Endothelial cell (in vitro differentiated cells): ENCODE data around the gene ARMH4. TPM values are rescaled to one million over a fixed set of nuclear protein-coding genes. Genes with fewer than 3 reads are reported as not detected.

Experiments
- DNase-seq: peaks from one replicate; pipeline ENCODE4 v3.0.0; 2021; ENCODE audit warnings: low spot score
- H3K27ac Mint-ChIP-seq: one replicate; pipeline ENCODE4 v1.8.0; 2021; ENCODE audit warnings: mixed read lengths, inconsistent platforms; ENCODE audit not compliant: unreplicated experiment
- H3K27me3 Mint-ChIP-seq: one replicate; pipeline ENCODE4 v1.8.0; 2021; ENCODE audit warnings: mild to moderate bottlenecking, moderate library complexity, mixed read lengths, inconsistent platforms; ENCODE audit not compliant: unreplicated experiment
- H3K36me3 Mint-ChIP-seq: one replicate; pipeline ENCODE4 v1.8.0; 2021; ENCODE audit warnings: mild to moderate bottlenecking, low read depth, mixed read lengths, inconsistent platforms; ENCODE audit not compliant: unreplicated experiment
- H3K4me1 Mint-ChIP-seq: one replicate; pipeline ENCODE4 v1.8.0; 2021; ENCODE audit warnings: mild to moderate bottlenecking, mixed read lengths, inconsistent platforms; ENCODE audit not compliant: unreplicated experiment
- H3K4me3 Mint-ChIP-seq: one replicate; pipeline ENCODE4 v1.8.0; 2021; ENCODE audit warnings: mild to moderate bottlenecking, mixed read lengths, inconsistent platforms; ENCODE audit not compliant: unreplicated experiment
- H3K9me3 Mint-ChIP-seq: one replicate; pipeline ENCODE4 v1.8.0; 2021; ENCODE audit warnings: mixed read lengths, inconsistent platforms; ENCODE audit not compliant: unreplicated experiment
- CTCF ChIP-seq: fragments of 200-600 bp; sonication (generic); IDR thresholded peaks from one replicate; pipeline ENCODE4 v1.5.0; 2021; ENCODE audit warnings: antibody characterized with exemption; ENCODE audit not compliant: unreplicated experiment
- total RNA-seq: library from RNA; stranded (reverse); fragmentation: NEBNext Ultra II Directional; extraction: Animal tissue kit (Norgen Biotek cat#: 25700); gene quantifications from one replicate; pipeline ENCODE4 v1.2.1, GENCODE V29; 2021; ENCODE audit not compliant: unreplicated experiment

The ARMH4 gene
- total RNA-seq, 1 donor from 2014 or later: 10.5 TPM

GRCh38 chr14:58026967-58027366 is 125.0 kb downstream of the ARMH4 start:
- Mint-ChIP-seq H3K4me3 (no peak overlapping the region), H3K9me3 (no peaks in the 10 kb centered on the region)

GRCh38 chr14:58026219-58026618 is 125.8 kb downstream of the ARMH4 start:
- H3K27ac Mint-ChIP-seq: no peak overlapping the region
- TF ChIP-seq CTCF: no peak
- H3K9me3 Mint-ChIP-seq: no peaks in the 10 kb centered on the region
- peaks cover 1% of the 10 kb centered on the region for H3K27me3 Mint-ChIP-seq
- no peaks in the 10 kb centered on the region for H3K36me3 Mint-ChIP-seq
- H3K4me1 Mint-ChIP-seq: no peaks in the 10 kb centered on the region
- DNase-seq: no peak
- no peak overlapping the region for H3K4me3 Mint-ChIP-seq

More at GRCh38 chr14:58026967-58027366, 125.0 kb downstream of the ARMH4 start:
- peaks cover 1% of the 10 kb centered on the region for H3K27me3 Mint-ChIP-seq
- no peak for TF ChIP-seq CTCF
- no peaks in the 10 kb centered on the region for H3K4me1 Mint-ChIP-seq
- DNase-seq: no peak
- H3K27ac Mint-ChIP-seq: no peak overlapping the region
- H3K36me3 Mint-ChIP-seq: no peaks in the 10 kb centered on the region

GRCh38 chr14:58014778-58015177 is 137.2 kb downstream of the ARMH4 start:
- no peak for TF ChIP-seq CTCF
- no peaks in the 10 kb centered on the region for H3K9me3 Mint-ChIP-seq
- no peak overlapping the region for H3K27ac Mint-ChIP-seq
- no peaks in the 10 kb centered on the region for H3K36me3 Mint-ChIP-seq
- DNase-seq: no peak
- no peaks in the 10 kb centered on the region for H3K27me3 Mint-ChIP-seq
- no peaks in the 10 kb centered on the region for H3K4me1 Mint-ChIP-seq
- no peak overlapping the region for H3K4me3 Mint-ChIP-seq

GRCh38 chr14:58002618-58003017 is 149.4 kb downstream of the ARMH4 start:
- TF ChIP-seq CTCF: no peak
- peaks cover 13% of the 10 kb centered on the region for H3K4me1 Mint-ChIP-seq
- DNase-seq: no peak
- no peaks in the 10 kb centered on the region for H3K36me3 Mint-ChIP-seq
- no peaks in the 10 kb centered on the region for H3K9me3 Mint-ChIP-seq
- peaks cover 2% of the 10 kb centered on the region for H3K27me3 Mint-ChIP-seq
- H3K27ac Mint-ChIP-seq: no peak overlapping the region
- H3K4me3 Mint-ChIP-seq: no peak overlapping the region

GRCh38 chr14:57999979-58000378 is 152.0 kb downstream of the ARMH4 start:
- no peak for DNase-seq
- no peaks in the 10 kb centered on the region for H3K9me3 Mint-ChIP-seq
- no peaks in the 10 kb centered on the region for H3K36me3 Mint-ChIP-seq
- no peak overlapping the region for H3K4me3 Mint-ChIP-seq
- peaks cover 13% of the 10 kb centered on the region for H3K4me1 Mint-ChIP-seq
- H3K27ac Mint-ChIP-seq: no peak overlapping the region
- peaks cover 2% of the 10 kb centered on the region for H3K27me3 Mint-ChIP-seq
- TF ChIP-seq CTCF: no peak
